ENCODE results near the gene XRCC4. TPM values are rescaled to one million over a fixed set of nuclear protein-coding genes. Genes with fewer than 3 reads are reported as not detected.

Gene XRCC4
- total and polyA plus RNA-seq, 2 of the 8 experiments (the other 6 are each of a cell fraction or from before 2014, with no cell fraction given) = 3.0 to 8.3 TPM

DNA sequence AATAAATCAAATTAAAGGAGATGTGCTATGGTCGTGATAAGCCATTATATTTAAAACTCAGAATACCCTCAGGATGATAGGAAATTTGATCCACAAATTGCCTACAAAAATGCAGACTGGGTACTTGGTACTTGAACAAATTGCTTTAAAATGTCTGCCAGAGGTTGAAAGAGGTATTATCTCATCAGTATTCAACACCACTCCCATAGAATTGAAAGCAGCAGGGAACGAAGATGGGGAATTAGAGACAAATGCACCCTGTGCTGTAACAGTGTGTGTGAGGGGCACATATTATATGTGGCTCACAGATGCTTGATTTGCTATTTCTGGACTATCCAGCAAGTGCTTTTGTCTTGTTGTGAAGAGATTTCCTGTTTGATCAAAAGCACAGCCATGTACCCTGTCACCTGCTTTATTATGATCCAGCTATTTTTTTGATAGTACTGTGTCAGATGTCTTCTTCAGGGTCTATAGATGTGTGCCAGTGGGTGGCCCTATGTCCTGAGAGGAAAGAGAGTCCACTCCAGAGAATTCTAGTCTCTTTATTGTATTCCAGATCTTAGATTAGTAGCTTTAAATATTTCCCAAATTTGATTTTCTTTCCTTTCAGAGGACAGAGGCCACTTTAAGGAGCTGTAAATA, 120.1 kb downstream of the XRCC4 start:
- no peak overlapping the region for H4K91ac ChIP-seq (replicated peaks; ENCODE audit: insufficient read length, low read length)
- H2BK5ac ChIP-seq (ENCODE audit: low read depth, low read length) = no peak overlapping the region
- no peak overlapping the region for H3K4ac ChIP-seq (replicated peaks; ENCODE audit: insufficient read length, low read depth, low read length)
- H3K9ac ChIP-seq (replicated peaks in 1 of 4; ENCODE audit: extremely low read depth in 1 of 4, low read depth in 3 of 4, low read length in 3 of 4) = no peak overlapping the region
- H3K9me3 ChIP-seq (ENCODE audit: insufficient read depth in 2 of 2, low read depth in 1 of 2, low read length in 1 of 2) = no peaks in the 10 kb centered on the region
- H3K23ac ChIP-seq (ENCODE audit: insufficient read length) = no peak overlapping the region
- no peak for DNase-seq (ENCODE audit: low read depth in 1 of 2, low spot score in 2 of 2)
- H3K4me1 ChIP-seq (replicated peaks in 1 of 4; ENCODE audit: control insufficient read depth in 3 of 4, insufficient read depth in 4 of 4, low read length in 3 of 4) = no peaks in the 10 kb centered on the region
- H4K5ac ChIP-seq (ENCODE audit: insufficient read length, low read depth, low read length) = no peak overlapping the region
- no peaks in the 10 kb centered on the region for H4K20me1 ChIP-seq (replicated peaks in 1 of 2; ENCODE audit: control insufficient read depth in 1 of 2, insufficient read depth in 2 of 2, low read length in 2 of 2)
- H3K27me3 ChIP-seq (replicated peaks in 1 of 4; ENCODE audit: control insufficient read depth in 3 of 4, extremely low read depth in 1 of 4, insufficient read depth in 3 of 4, low read length in 3 of 4) = no peaks in the 10 kb centered on the region
- no peak overlapping the region for H3K56ac ChIP-seq (replicated peaks; ENCODE audit: insufficient read length, low read depth, low read length)
- FAIRE-seq = no peak
- H3K27ac ChIP-seq (ENCODE audit: low read depth, low read length) = no peak overlapping the region
- H2AK5ac ChIP-seq (ENCODE audit: low read depth, low read length) = no peak overlapping the region
- H3K4me2 ChIP-seq (ENCODE audit: insufficient read depth in 1 of 2, low read depth in 2 of 2, low read length in 2 of 2) = no peak overlapping the region
- no peaks in the 10 kb centered on the region for H3K79me2 ChIP-seq (ENCODE audit: control insufficient read depth in 1 of 2, insufficient read depth in 2 of 2, low read length in 2 of 2)
- H3K14ac ChIP-seq (ENCODE audit: insufficient read length) = no peak overlapping the region
- H3K4me3 ChIP-seq (ENCODE audit: extremely low read depth in 1 of 4, insufficient read depth in 2 of 4, low read depth in 3 of 4, low read length in 4 of 4) = no peak overlapping the region
- H2BK15ac ChIP-seq (ENCODE audit: low read length) = no peak overlapping the region
- no peak overlapping the region for H2BK120ac ChIP-seq (replicated peaks; ENCODE audit: low read depth, low read length)
- no peak overlapping the region for H2AFZ ChIP-seq (ENCODE audit: low read length)
- ChIA-PET POLR2A (ENCODE audit: partially characterized antibody) (no interaction called here), CTCF (ENCODE audit: partially characterized antibody) (no interaction called here)
- H2BK12ac ChIP-seq (ENCODE audit: low read depth, low read length) = no peak overlapping the region
- 93% methylated on average over 2 of the region's 2 CpGs; no CpG with 5 or more reads in 1 of the 2 experiments for WGBS, 2 experiments (ENCODE audit: extremely low coverage in 1 of 2, insufficient coverage in 1 of 2, insufficient read length in 1 of 2, insufficient replicate concordance in 2 of 2, low coverage in 1 of 2, low lambda C conversion rate in 2 of 2, missing lambda C conversion rate in 1 of 2)
- H3K23me2 ChIP-seq (ENCODE audit: low read depth, low read length) = no peaks in the 10 kb centered on the region
- no peaks in the 10 kb centered on the region for H3K79me1 ChIP-seq (ENCODE audit: low read depth, low read length)
- no peak for TF ChIP-seq EZH2 (IDR thresholded peaks at IDR 0.05; ENCODE audit: low read depth, low read length, severe bottlenecking)
- TF ChIP-seq POLR2A (IDR thresholded peaks at IDR 0.05; ENCODE audit: control extremely low read depth in 1 of 2, low read depth in 2 of 2, low read length in 2 of 2) = no peak
- TF ChIP-seq KDM1A (IDR thresholded peaks at IDR 0.05; ENCODE audit: borderline replicate concordance, low read length) = no peak
- TF ChIP-seq TBP (IDR thresholded peaks at IDR 0.05; ENCODE audit: low read depth, low read length) = no peak
- no peak for TF ChIP-seq TCF12 (IDR thresholded peaks at IDR 0.05; ENCODE audit: low read depth, low read length)
- TF ChIP-seq NRF1 (IDR thresholded peaks at IDR 0.05; ENCODE audit: low read depth, low read length) = no peak
- no peak for TF ChIP-seq RBBP5 (IDR thresholded peaks at IDR 0.05; ENCODE audit: borderline replicate concordance, low read depth, low read length)
- no peak for TF ChIP-seq RXRA (IDR thresholded peaks at IDR 0.05; ENCODE audit: insufficient read depth, low read depth, low read length)
- TF ChIP-seq TAF1 (IDR thresholded peaks at IDR 0.05; ENCODE audit: low read depth, low read length) = no peak
- TF ChIP-seq KDM5A (IDR thresholded peaks at IDR 0.05; ENCODE audit: low read length) = no peak
- TF ChIP-seq EGR1 (IDR thresholded peaks at IDR 0.05; ENCODE audit: borderline replicate concordance, low read depth, low read length) = no peak
- TF ChIP-seq POU5F1 (IDR thresholded peaks at IDR 0.05; ENCODE audit: low read depth, low read length) = no peak
- H2BK20ac ChIP-seq (ENCODE audit: low read length) = no peak overlapping the region
- H4K8ac ChIP-seq (ENCODE audit: extremely low read depth, insufficient read depth, low read length) = no peak overlapping the region
- no peak overlapping the region for H3K18ac ChIP-seq (ENCODE audit: extremely low read depth, low read length)
- no peaks in the 10 kb centered on the region for H3K36me3 ChIP-seq (ENCODE audit: control insufficient read depth in 2 of 4, insufficient read depth in 4 of 4, low read length in 3 of 4)
